ENCODE results near the gene NMRK1. TPM values are rescaled to one million over a fixed set of nuclear protein-coding genes. Genes with fewer than 3 reads are reported as not detected.

The NMRK1 gene
- total RNA-seq, 4 donors from 2014 or later: 25.7 to 43.5 (median 33.4) TPM

- TF ChIP-seq CTCF (IDR thresholded peaks at IDR 0.05) (no peak), POLR2A (IDR thresholded peaks at IDR 0.05) (no peak)
- intact Hi-C loops (cut with DNase I; ENCODE audit: low total_unique reads): loop anchor here (5.0 kb wide), 1 partner anchor 36 kb away; no protein-coding TSS in a partner anchor
- DNase-seq (ENCODE audit: low spot score in 2 of 2): no peak
- H3K4me3 ChIP-seq (ENCODE audit: low read depth, poor library complexity, severe bottlenecking): no peak overlapping the region
- WGBS, 2 donors: 70 to 71% methylated on average over 4 of the region's 4 CpGs
These were observed 20.1 kb downstream of the NMRK1 start for GRCh38 chr9:75067894-75068293.

- no peak for DNase-seq (ENCODE audit: low spot score in 2 of 2)
- intact Hi-C loops (cut with DNase I; ENCODE audit: low total_unique reads): loop anchor here (5.0 kb wide), 1 partner anchor 33 kb away; no protein-coding TSS in a partner anchor
- TF ChIP-seq POLR2A (IDR thresholded peaks at IDR 0.05) (no peak), CTCF (IDR thresholded peaks at IDR 0.05) (no peak)
- WGBS, 2 donors: 43 to 60% methylated on average over 2 of the region's 2 CpGs
- no peak overlapping the region for H3K4me3 ChIP-seq (ENCODE audit: low read depth, poor library complexity, severe bottlenecking)
These were observed 22.4 kb downstream of the NMRK1 start for GRCh38 chr9:75065510-75065909.

- DNase-seq (ENCODE audit: low spot score in 2 of 2): no peak
- WGBS, 2 donors: 36 to 56% methylated on average over 2 of the region's 2 CpGs
- no peak overlapping the region for H3K4me3 ChIP-seq (ENCODE audit: low read depth, poor library complexity, severe bottlenecking)
- intact Hi-C loops (cut with DNase I; ENCODE audit: low total_unique reads): loop anchor here (5.0 kb wide), 1 partner anchor 32 kb away; no protein-coding TSS in a partner anchor
- TF ChIP-seq CTCF (IDR thresholded peaks at IDR 0.05): no peak
These were observed 23.5 kb downstream of the NMRK1 start for GRCh38 chr9:75064307-75065025.

- no peak overlapping the region for H3K4me3 ChIP-seq (ENCODE audit: low read depth, poor library complexity, severe bottlenecking)
- TF ChIP-seq POLR2A (IDR thresholded peaks at IDR 0.05) (no peak), CTCF (IDR thresholded peaks at IDR 0.05) (no peak)
- no peak for DNase-seq (ENCODE audit: low spot score in 2 of 2)
- 49 to 55% methylated on average over 1 of the region's 1 CpG for WGBS, 2 donors
- intact Hi-C loops (cut with DNase I; ENCODE audit: low total_unique reads): no loop called here
These were observed 24.2 kb downstream of the NMRK1 start for GRCh38 chr9:75063556-75064305.

- H3K4me3 ChIP-seq (ENCODE audit: low read depth, poor library complexity, severe bottlenecking): no peak overlapping the region
- WGBS, 2 donors: 91 to 97% methylated on average over 2 of the region's 2 CpGs
- intact Hi-C loops (cut with DNase I; ENCODE audit: low total_unique reads): no loop called here
- DNase-seq (ENCODE audit: low spot score in 2 of 2): no peak
- no peak for TF ChIP-seq POLR2A (IDR thresholded peaks at IDR 0.05)
- TF ChIP-seq CTCF (IDR thresholded peaks at IDR 0.05): no peak
These were observed 26.8 kb downstream of the NMRK1 start for GRCh38 chr9:75061169-75061568.

Measured in lower leg skin (tissue), 4 donors.